Skeletal muscle cell (primary cell): ENCODE results near the gene PHOX2A.
"Not testable (repeated sequence)": the region's sequence is repeated elsewhere in the genome, so short reads cannot be mapped to it uniquely, and the experiment has no call there.

Experiments
- DNase-seq: peaks from one replicate; pipeline ENCODE4 v3.0.0-alpha.2; 2010; ENCODE audit warnings: low read depth
- H3K4me3 ChIP-seq: 2 replicates; pipeline ENCODE4 v1.5.1; 2011; ENCODE audit warnings: low read depth, mild to moderate bottlenecking, control low read depth, low read length, moderate library complexity

The PHOX2A gene

GRCh38 chr11:72244060-72244360, at the start of gene PHOX2A:
PHOX2A (minus strand) TSS chr11:72244176; CDS start chr11:72244004, 172 bp downstream.
- DNase-seq = no peak
- peak within 1 kb of the TSS; percentile 26 for H3K4me3 ChIP-seq

GRCh38 chr11:72293391-72293790, 49.4 kb upstream of the PHOX2A start:
- no peak for DNase-seq

GRCh38 chr11:72292106-72292785, 48.3 kb upstream of the PHOX2A start:
- no peak for DNase-seq
- no peak overlapping the region for H3K4me3 ChIP-seq

More at GRCh38 chr11:72293391-72293790, 49.4 kb upstream of the PHOX2A start:
- H3K4me3 ChIP-seq = no peak overlapping the region

- H3K4me3 ChIP-seq, DNase-seq: not testable (repeated sequence)
These were observed 46.8 kb upstream of the PHOX2A start for GRCh38 chr11:72290741-72291140.

GRCh38 chr11:72287293-72287692, 43.3 kb upstream of the PHOX2A start:
- no peak overlapping the region for H3K4me3 ChIP-seq
- no peak for DNase-seq

GRCh38 chr11:72283947-72284346, 40.0 kb upstream of the PHOX2A start:
- no peak overlapping the region for H3K4me3 ChIP-seq
- DNase-seq = no peak

GRCh38 chr11:72280726-72281315, 36.8 kb upstream of the PHOX2A start:
- no peak overlapping the region for H3K4me3 ChIP-seq
- no peak for DNase-seq

GRCh38 chr11:72280037-72280436, 36.1 kb upstream of the PHOX2A start:
- no peak overlapping the region for H3K4me3 ChIP-seq
- DNase-seq = no peak

- H3K4me3 ChIP-seq = no peak overlapping the region
- DNase-seq = peak; percentile 10
These were observed 34.9 kb upstream of the PHOX2A start for GRCh38 chr11:72278905-72279304.

GRCh38 chr11:72274435-72274834, 30.5 kb upstream of the PHOX2A start:
- DNase-seq = peak; percentile 6
- no peak overlapping the region for H3K4me3 ChIP-seq

GRCh38 chr11:72271980-72272379, 28.0 kb upstream of the PHOX2A start:
- no peak overlapping the region for H3K4me3 ChIP-seq
- no peak for DNase-seq

- H3K4me3 ChIP-seq = no peak overlapping the region
These were observed 24.1 kb upstream of the PHOX2A start for GRCh38 chr11:72267956-72268617.

GRCh38 chr11:72266960-72267359, 23.0 kb upstream of the PHOX2A start:
- H3K4me3 ChIP-seq, DNase-seq: not testable (repeated sequence)

More at GRCh38 chr11:72267956-72268617, 24.1 kb upstream of the PHOX2A start:
- DNase-seq = no peak

GRCh38 chr11:72265951-72266350, 22.0 kb upstream of the PHOX2A start:
- H3K4me3 ChIP-seq = no peak overlapping the region
- no peak for DNase-seq

- no peak overlapping the region for H3K4me3 ChIP-seq
- peak; percentile 21 for DNase-seq
These were observed 19.4 kb upstream of the PHOX2A start for GRCh38 chr11:72263361-72263760.

GRCh38 chr11:72260574-72260973, 16.6 kb upstream of the PHOX2A start:
- H3K4me3 ChIP-seq = no peak overlapping the region
- DNase-seq = no peak

GRCh38 chr11:72259490-72259889, 15.5 kb upstream of the PHOX2A start:
- no peak for DNase-seq
- H3K4me3 ChIP-seq = no peak overlapping the region

- no peak overlapping the region for H3K4me3 ChIP-seq
- no peak for DNase-seq
These were observed 13.6 kb upstream of the PHOX2A start for GRCh38 chr11:72257570-72257969.

- DNase-seq = no peak
These were observed 10.5 kb upstream of the PHOX2A start for GRCh38 chr11:72254299-72254993.

GRCh38 chr11:72253392-72253791, 9.4 kb upstream of the PHOX2A start:
- no peak for DNase-seq

More at GRCh38 chr11:72254299-72254993, 10.5 kb upstream of the PHOX2A start:
- H3K4me3 ChIP-seq = no peak overlapping the region

More at GRCh38 chr11:72253392-72253791, 9.4 kb upstream of the PHOX2A start:
- no peak overlapping the region for H3K4me3 ChIP-seq
